Measurements from ENCODE around the gene DHRS9. TPM values are rescaled to one million over a fixed set of nuclear protein-coding genes. Genes with fewer than 3 reads are reported as not detected.
A peak's percentile ranks its signal among the peaks of the same experiment; 100 is the strongest.

DHRS9 gene
- total RNA-seq, 4 donors from 2014 or later = 0.54 TPM; not detected in 3

GRCh38 chr2:169107645-169108044 is 38.3 kb downstream of the DHRS9 start:
- Histone ChIP-seq H3K27ac (no peak overlapping the region), H3K4me1 (no peaks in the 10 kb centered on the region), H3K27me3 (no peaks in the 10 kb centered on the region), H3K4me3 (replicated peaks in 1 of 3) (no peak overlapping the region), H3K36me3 (no peaks in the 10 kb centered on the region), H3K9me3 (no peaks in the 10 kb centered on the region)
- 78 to 85% methylated on average over 2 of the region's 2 CpGs for WGBS, 2 donors
- intact Hi-C loops (cut with DNase I) = no loop called here
- TF ChIP-seq, protein P1, sequence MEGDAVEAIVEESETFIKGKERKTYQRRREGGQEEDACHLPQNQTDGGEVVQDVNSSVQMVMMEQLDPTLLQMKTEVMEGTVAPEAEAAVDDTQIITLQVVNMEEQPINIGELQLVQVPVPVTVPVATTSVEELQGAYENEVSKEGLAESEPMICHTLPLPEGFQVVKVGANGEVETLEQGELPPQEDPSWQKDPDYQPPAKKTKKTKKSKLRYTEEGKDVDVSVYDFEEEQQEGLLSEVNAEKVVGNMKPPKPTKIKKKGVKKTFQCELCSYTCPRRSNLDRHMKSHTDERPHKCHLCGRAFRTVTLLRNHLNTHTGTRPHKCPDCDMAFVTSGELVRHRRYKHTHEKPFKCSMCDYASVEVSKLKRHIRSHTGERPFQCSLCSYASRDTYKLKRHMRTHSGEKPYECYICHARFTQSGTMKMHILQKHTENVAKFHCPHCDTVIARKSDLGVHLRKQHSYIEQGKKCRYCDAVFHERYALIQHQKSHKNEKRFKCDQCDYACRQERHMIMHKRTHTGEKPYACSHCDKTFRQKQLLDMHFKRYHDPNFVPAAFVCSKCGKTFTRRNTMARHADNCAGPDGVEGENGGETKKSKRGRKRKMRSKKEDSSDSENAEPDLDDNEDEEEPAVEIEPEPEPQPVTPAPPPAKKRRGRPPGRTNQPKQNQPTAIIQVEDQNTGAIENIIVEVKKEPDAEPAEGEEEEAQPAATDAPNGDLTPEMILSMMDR (IDR thresholded peaks at IDR 0.05) = no peak
- no peak for TF ChIP-seq POLR2A (IDR thresholded peaks at IDR 0.05)
- DNase-seq = no peak

DNA sequence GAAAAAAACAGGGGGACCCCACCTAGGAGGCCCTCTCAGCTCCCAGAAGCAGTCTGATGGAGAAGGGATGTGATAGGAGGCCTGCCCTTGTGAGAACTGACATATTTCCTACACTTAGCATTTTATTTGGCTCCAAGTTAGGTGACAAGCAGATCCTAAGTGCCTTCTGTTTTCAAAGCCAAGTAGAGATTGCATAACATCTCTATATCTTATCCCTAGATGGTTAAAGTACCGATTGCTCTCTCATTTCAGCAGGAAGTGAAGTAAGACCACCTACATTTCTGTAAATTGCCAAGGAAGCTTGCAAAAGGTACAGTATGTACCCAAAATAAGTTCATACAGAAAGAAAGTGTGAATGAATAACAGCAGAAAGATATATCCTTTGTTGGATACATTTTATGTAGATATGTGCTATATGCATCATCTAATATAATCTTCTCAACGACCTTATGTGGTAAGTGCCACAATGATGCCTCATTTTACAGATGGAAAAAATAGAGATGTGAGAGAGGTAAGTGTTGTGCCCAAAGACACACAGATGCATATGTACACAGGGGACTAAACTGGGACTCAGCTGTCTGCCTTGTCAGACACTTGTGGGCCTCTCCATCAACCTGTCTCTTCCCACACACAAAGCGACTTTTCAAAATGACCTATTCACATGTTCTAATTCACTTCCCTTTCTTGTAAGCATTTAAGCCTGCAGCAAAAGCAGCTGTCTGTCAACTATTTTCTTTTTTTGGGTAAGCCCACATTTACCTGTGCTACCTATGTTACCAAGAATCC is 38.9 kb downstream of the DHRS9 start:
- no peak for TF ChIP-seq POLR2A (IDR thresholded peaks at IDR 0.05)
- TF ChIP-seq, protein P1 (IDR thresholded peaks at IDR 0.05) = no peak
- Histone ChIP-seq H3K27me3 (no peaks in the 10 kb centered on the region), H3K36me3 (no peaks in the 10 kb centered on the region), H3K4me1 (no peaks in the 10 kb centered on the region), H3K27ac (no peak overlapping the region), H3K4me3 (replicated peaks in 1 of 3) (no peak overlapping the region), H3K9me3 (no peaks in the 10 kb centered on the region)
- intact Hi-C loops (cut with DNase I) = no loop called here
- DNase-seq = no peak
- 59 to 64% methylated on average over 3 of the region's 3 CpGs for WGBS, 2 donors

DNA sequence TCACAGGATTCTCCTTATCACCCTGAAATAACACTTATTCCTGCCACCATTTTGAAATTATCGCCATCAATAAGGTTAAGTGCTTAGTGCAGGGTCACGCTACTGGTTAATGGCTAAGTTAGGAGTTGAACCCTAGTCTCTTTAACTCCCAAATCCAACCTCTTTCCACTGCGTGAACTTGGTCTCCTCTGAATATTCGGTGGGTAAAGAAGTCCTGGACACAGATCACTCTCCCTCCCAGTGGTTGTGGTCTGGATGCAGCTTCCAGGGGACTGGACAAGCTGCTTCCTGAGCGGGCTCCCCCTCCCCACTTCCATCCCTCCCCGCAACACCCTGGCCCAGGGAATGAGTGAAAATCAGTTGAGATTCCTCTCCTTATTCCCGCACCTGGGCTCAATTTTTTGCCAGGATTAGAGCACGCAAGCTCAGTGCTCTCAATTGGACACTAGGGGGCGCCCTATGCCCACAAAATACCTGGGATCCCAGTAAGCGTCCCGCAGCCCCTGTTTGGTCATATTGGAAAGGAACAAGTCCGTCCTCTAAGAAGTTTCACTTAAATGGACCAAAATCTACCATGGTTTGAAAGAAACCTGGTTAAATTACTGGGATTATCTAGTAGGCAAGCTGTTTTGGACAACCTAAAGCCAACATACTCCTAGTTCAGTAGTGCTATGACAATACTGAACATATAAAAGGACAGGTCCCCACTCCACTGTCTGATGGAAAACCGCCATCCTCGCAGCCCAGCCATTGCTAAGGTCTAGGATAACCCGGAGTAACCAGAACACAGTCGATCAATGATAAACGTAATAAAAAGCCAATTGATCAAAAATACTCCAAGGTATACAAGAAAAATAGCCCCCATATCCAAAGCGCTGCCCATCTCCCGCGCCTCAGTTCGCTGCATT is 40.4 kb downstream of the DHRS9 start:
- H3K9me3 ChIP-seq = no peaks in the 10 kb centered on the region
- H3K27me3 ChIP-seq = no peaks in the 10 kb centered on the region
- WGBS, 2 donors = 46 to 49% methylated on average over 21 of the region's 21 CpGs
- DNase-seq = peak; percentile 82 to 88
- H3K4me3 ChIP-seq (replicated peaks in 1 of 3) = no peak overlapping the region
- TF ChIP-seq, protein P1 (IDR thresholded peaks at IDR 0.05) = peak; percentile 71 to 89 (median 86)
- no peak for TF ChIP-seq POLR2A (IDR thresholded peaks at IDR 0.05)
- H3K4me1 ChIP-seq = no peaks in the 10 kb centered on the region
- H3K36me3 ChIP-seq = no peaks in the 10 kb centered on the region
- no peak overlapping the region for H3K27ac ChIP-seq
- intact Hi-C loops (cut with DNase I) = loop anchor here (2.0 kb wide), 1 partner anchor 21 kb away; no protein-coding TSS in a partner anchor

DNA sequence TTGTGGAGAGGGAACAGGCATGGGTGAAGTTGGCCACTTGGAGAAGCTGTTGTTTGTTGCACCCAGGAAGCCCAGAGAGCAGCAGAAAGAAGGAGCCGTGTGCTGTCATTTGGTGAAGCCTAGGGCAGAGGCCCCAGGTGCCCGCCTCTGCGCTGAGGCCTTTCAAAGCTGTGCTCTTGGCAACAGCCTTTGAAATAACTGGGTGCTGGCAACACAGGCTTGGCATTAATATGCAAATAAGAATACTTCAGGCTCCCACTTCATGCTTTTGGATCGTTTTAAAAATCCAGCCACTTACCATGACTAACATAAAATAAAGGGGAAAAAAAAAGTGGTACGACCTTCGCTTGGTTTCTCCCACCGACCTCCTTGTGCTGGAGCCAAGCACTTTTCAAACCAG is 41.1 kb downstream of the DHRS9 start:
- TF ChIP-seq POLR2A (IDR thresholded peaks at IDR 0.05) = no peak
- TF ChIP-seq, protein P1 (IDR thresholded peaks at IDR 0.05) = no peak
- no peaks in the 10 kb centered on the region for H3K27me3 ChIP-seq
- no peak overlapping the region for H3K27ac ChIP-seq
- H3K4me1 ChIP-seq = no peaks in the 10 kb centered on the region
- DNase-seq = no peak
- H3K36me3 ChIP-seq = no peaks in the 10 kb centered on the region
- no peaks in the 10 kb centered on the region for H3K9me3 ChIP-seq
- no peak overlapping the region for H3K4me3 ChIP-seq (replicated peaks in 1 of 3)
- intact Hi-C loops (cut with DNase I) = loop anchor here (2.0 kb wide), 1 partner anchor 20 kb away; no protein-coding TSS in a partner anchor
- 74 to 78% methylated on average over 7 of the region's 7 CpGs for WGBS, 2 donors
